CD4-positive, alpha-beta T cell treated with Interleukin-6 for 4 hours (primary cell): Measurements from ENCODE around the gene BTBD18.

ENCODE experiments used
- DNase-seq: peaks from one replicate; pipeline ENCODE4 v3.0.0-alpha.2; 2020; ENCODE audit warnings: mixed read lengths

The BTBD18 gene

GRCh38 chr11:57773026-57773598 lies 21.5 kb upstream of the BTBD18 start:
- no peak for DNase-seq

- DNase-seq = no peak
These were observed 20.9 kb upstream of the BTBD18 start for GRCh38 chr11:57772562-57772961.

GRCh38 chr11:57771365-57771764 lies 19.7 kb upstream of the BTBD18 start:
- DNase-seq = no peak

- DNase-seq = no peak
These were observed 19.2 kb upstream of the BTBD18 start for GRCh38 chr11:57770793-57771192.

- DNase-seq = no peak
These were observed 13.4 kb upstream of the BTBD18 start for GRCh38 chr11:57764972-57765371.

- no peak for DNase-seq
These were observed 12.9 kb upstream of the BTBD18 start for GRCh38 chr11:57764566-57764965.

- no peak for DNase-seq
These were observed 12.4 kb upstream of the BTBD18 start for GRCh38 chr11:57764021-57764420.

- DNase-seq = no peak
These were observed 11.9 kb upstream of the BTBD18 start for GRCh38 chr11:57763568-57763967.

- no peak for DNase-seq
These were observed 10.7 kb upstream of the BTBD18 start for GRCh38 chr11:57762235-57762861.

GRCh38 chr11:57761301-57762234 lies 9.9 kb upstream of the BTBD18 start, which contains the start of gene CTNND1:
CTNND1 (plus strand) TSS chr11:57761802; CDS start chr11:57791479, 29,677 bp downstream.
- no peak for DNase-seq

- no peak for DNase-seq
These were observed 6.6 kb upstream of the BTBD18 start for GRCh38 chr11:57758174-57758573.

GRCh38 chr11:57752954-57753353 lies 1.3 kb upstream of the BTBD18 start:
- DNase-seq = no peak

- DNase-seq = no peak
These were observed 443 bp downstream of the BTBD18 start for GRCh38 chr11:57751176-57751575.

- DNase-seq = no peak
These were observed 4.7 kb downstream of the BTBD18 start for GRCh38 chr11:57746920-57747319.

GRCh38 chr11:57745206-57745605 lies 6.4 kb downstream of the BTBD18 start:
- no peak for DNase-seq

GRCh38 chr11:57744357-57744756 lies 7.3 kb downstream of the BTBD18 start:
- DNase-seq = no peak

GRCh38 chr11:57742087-57742452 lies 9.5 kb downstream of the BTBD18 start:
- DNase-seq = no peak

GRCh38 chr11:57741132-57742086 lies 10.2 kb downstream of the BTBD18 start, which contains the start of gene SELENOH:
SELENOH (plus strand) TSS chr11:57741491; CDS start chr11:57741596, 105 bp downstream.
- DNase-seq = peak; percentile 92

GRCh38 chr11:57735619-57736298 lies 15.9 kb downstream of the BTBD18 start:
- DNase-seq = no peak

- DNase-seq = no peak
These were observed 19.0 kb downstream of the BTBD18 start for GRCh38 chr11:57732661-57733060.

GRCh38 chr11:57729479-57729878 lies 22.1 kb downstream of the BTBD18 start:
- DNase-seq = no peak

GRCh38 chr11:57728829-57729228 lies 22.8 kb downstream of the BTBD18 start:
- DNase-seq = no peak
